HG02610 (cell line): ENCODE data around the gene CA12.

Experiments used
- ATAC-seq: cut with Tn5 transposase; IDR thresholded peaks from one replicate; pipeline ENCODE4 v1.9.1; 2021; ENCODE audit warnings: mild to moderate bottlenecking, moderate library complexity; ENCODE audit not compliant: unreplicated experiment

CA12 gene

GRCh38 chr15:63379492-63380150 lies 2.0 kb downstream of the CA12 start:
- no peak for ATAC-seq

DNA sequence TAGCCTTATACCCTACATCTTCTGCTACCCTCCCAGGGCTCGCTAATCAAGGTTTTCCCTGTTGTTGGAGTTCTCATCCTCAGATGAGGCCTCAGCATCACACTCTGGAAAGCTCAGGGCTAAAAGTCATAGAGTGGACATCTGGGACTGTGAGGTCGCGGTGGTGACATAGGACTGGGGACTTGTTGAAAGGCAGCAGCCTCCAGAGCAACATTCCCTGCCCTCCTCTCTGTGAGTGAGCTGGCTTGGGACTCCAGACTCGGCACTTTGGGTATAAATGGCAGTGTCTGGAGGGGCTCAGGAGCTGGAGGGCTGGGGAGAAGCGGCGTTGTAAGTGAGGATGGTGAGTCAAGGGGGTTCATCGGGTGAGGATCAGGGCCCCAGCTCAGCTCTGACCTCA lies 2.7 kb downstream of the CA12 start:
- ATAC-seq: no peak

GRCh38 chr15:63374686-63375520 lies 6.7 kb downstream of the CA12 start:
- no peak for ATAC-seq

- ATAC-seq: no peak
These were observed 7.6 kb downstream of the CA12 start for GRCh38 chr15:63373866-63374548.

DNA sequence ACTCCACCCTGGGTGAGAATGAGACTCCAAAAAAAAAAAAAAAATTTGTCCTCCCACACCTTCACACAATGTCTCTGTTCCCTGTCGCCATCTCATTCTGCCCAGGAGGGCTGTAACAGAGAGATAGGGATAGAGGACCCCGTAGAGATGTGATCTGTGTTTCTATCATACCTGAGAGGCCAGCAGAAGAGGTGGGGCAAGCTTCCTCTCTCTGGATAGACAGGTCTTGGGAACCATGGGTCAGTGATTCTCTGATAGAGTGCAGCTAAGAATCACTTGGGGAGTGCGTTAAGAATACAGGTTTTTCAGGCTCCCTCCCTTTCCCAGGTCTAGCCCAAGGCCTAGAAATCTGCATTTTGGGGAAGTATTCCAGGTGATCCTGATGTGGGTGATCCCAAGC lies 8.3 kb downstream of the CA12 start:
- ATAC-seq: no peak

- no peak for ATAC-seq
These were observed 8.9 kb downstream of the CA12 start for GRCh38 chr15:63372753-63373152.

- no peak for ATAC-seq
These were observed 9.5 kb downstream of the CA12 start for GRCh38 chr15:63372018-63372705.

DNA sequence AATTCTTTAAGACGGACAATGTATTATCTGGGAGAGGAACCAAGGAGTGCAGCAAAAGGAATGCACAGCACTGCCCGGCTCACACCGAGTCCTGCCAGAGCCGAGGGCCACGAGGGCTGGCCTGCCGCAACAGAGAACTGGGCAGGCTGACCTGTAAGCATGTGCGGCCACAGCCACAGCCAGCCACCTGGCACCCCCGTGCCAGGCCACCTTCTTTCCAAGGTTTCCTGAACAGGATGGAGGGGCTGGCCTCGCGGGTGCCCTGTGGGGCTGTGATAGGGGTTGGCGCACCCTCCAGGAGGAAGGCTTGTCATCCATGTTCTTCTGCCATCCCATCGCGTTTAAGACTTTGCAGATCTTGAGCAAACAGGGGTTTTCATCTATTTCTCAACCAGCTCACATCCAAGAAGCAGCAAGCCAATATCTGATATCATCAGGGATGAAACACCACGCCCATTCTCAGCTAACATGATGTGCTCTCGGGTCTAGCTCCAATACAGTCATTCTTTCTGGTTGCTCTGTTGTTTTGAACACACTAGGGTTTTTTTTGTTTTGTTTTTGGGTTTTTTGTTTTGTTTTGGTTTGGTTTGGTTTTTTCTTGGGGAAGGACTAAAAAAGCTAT lies 10.2 kb downstream of the CA12 start:
- no peak for ATAC-seq

GRCh38 chr15:63370764-63371163 lies 10.9 kb downstream of the CA12 start:
- ATAC-seq: no peak

- ATAC-seq: no peak
These were observed 11.9 kb downstream of the CA12 start for GRCh38 chr15:63369781-63370180.

DNA sequence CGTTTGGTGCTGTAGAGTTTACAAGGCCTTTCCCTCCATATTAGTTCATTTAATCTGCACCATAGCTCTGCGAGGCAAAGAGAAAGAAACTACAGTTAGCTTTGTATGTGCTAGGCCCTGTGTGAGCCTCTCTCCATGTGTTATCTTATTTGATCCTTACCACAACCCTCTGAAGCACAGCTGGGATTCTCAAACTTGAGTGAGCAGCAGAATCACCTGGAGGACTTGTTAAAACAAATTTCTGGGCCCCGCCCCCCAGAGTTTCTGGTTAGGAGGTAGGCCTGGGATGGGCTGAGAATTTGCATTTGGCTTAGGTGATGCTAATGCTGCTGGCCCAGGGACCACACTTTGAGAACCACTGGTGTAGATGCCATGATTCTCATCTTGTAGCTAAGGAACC lies 12.3 kb downstream of the CA12 start:
- no peak for ATAC-seq

DNA sequence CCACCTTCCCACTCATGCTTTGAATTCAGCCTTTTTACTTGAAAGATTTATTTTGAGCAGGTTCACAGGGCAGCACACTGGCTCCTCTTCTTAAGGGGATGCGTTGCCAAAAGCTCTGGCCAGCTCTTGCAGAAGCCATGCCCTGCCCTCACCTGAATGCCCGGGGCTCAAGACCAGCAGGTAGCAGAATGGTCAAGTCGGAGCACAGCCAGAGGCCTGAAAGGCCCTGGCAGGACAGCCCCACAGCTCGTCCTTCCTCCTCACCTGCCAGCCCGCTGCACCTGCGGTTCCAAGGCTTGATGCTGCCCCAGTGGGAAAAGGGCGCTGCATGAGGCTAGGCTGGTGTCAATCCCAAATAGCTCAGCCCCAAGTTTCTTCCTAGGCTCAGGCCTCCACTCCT lies 13.1 kb downstream of the CA12 start:
- no peak for ATAC-seq

DNA sequence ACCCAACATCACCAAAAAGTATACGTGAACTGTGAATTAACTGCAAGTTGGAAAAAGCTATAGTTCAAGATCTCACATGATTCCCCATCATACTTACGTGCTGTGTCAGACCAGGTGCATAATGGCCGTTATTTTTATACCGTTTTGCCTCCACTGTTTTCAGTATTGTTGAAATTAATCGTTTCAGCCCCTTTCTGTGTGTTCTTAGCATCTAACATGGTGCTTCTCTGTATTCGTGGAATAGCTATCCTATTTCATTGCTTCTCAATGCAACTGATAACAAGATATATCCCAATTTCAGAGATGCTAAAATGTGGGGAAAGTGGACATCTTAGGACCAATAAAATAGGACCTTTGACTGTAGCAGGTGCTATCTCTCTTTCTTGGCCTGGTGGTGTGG lies 13.7 kb downstream of the CA12 start:
- no peak for ATAC-seq

- ATAC-seq: no peak
These were observed 14.3 kb downstream of the CA12 start for GRCh38 chr15:63367390-63367789.

DNA sequence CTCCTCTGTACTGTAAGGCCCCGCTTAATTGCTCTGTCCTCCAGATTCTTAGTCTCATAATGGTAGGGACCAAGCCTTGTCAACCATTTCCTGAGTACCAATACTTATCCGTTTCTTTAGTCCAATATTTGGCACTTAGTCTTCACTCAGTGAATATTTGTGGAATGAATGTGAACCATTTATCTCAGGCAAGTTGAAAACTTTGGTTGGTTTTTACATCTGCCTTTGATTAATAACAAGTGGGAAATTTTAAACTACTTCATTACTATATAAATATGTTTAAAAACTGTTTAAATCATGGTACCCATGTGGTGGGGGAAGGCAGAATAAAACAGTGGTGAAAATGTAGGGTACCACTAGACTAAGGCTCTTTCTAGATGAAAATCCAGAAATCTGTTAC lies 15.2 kb downstream of the CA12 start:
- ATAC-seq: no peak

- ATAC-seq: no peak
These were observed 16.4 kb downstream of the CA12 start for GRCh38 chr15:63365273-63365680.

- no peak for ATAC-seq
These were observed 17.0 kb downstream of the CA12 start for GRCh38 chr15:63364399-63365272.

GRCh38 chr15:63363292-63363691 lies 18.4 kb downstream of the CA12 start:
- no peak for ATAC-seq

- ATAC-seq: no peak
These were observed 18.8 kb downstream of the CA12 start for GRCh38 chr15:63362885-63363284.

DNA sequence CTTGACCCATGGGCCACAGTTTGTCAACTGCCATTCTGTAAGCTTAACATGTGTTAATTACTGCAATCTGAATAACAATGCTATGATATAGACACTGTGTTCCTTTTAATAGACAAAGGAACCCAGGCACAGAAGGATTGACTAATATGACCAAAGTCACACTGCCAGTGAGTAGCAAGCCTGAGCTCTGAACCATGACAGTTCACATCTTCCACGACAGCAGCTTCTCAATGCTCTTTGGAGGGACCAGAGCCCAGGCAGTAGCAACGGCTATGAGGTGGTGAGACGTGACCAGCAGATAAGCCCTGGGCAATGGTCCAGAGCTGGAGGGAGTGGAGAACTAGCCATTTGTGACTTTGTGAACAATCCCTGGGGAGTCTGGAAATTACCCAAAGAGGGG lies 19.4 kb downstream of the CA12 start:
- no peak for ATAC-seq
